ENCODE measurements around the gene ARSG.

The ARSG gene

DNA sequence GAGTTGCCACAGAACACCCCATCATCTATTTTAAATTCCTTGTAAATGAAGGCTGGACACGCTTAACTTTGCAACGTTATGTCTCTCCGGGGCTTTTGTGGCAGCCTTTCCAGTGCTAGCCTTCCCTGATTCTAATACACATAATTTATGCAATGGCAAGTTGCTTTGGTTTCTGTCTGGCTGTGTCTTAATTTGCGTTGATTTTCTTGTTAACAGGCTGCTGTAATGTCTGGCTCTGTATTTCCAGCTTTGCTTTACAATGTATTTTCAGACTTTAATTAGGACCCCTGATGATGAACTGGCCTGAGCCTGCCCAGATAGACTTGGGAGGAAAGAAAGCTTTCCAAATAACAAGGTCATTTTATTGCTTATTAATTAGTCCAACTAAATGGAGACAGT lies 30.3 kb downstream of the ARSG start:
- H3K27ac ChIP-seq = no peak overlapping the region
- TF ChIP-seq ZFX (IDR thresholded peaks at IDR 0.05) = no peak
- TF ChIP-seq, protein P1, sequence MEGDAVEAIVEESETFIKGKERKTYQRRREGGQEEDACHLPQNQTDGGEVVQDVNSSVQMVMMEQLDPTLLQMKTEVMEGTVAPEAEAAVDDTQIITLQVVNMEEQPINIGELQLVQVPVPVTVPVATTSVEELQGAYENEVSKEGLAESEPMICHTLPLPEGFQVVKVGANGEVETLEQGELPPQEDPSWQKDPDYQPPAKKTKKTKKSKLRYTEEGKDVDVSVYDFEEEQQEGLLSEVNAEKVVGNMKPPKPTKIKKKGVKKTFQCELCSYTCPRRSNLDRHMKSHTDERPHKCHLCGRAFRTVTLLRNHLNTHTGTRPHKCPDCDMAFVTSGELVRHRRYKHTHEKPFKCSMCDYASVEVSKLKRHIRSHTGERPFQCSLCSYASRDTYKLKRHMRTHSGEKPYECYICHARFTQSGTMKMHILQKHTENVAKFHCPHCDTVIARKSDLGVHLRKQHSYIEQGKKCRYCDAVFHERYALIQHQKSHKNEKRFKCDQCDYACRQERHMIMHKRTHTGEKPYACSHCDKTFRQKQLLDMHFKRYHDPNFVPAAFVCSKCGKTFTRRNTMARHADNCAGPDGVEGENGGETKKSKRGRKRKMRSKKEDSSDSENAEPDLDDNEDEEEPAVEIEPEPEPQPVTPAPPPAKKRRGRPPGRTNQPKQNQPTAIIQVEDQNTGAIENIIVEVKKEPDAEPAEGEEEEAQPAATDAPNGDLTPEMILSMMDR (conservative IDR thresholded peaks at IDR 0.05) = no peak

DNA sequence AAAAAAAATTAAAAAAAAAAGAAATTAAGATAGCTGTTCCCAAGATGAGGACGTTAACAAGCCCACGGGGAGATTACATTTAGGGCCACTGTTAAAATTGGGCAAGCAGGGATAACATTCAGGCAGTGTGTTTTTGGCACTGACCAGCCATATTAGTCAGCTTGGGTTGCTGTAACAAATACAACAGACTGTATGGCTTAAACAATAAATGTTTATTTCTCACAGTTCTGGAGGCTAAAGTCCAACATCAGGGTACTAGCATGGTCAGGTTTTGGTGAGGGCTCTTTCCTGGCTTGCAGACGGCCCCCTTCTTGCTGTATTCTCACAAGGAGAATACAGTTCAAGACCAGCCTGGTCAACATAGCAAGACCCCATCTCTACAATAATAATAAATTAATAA lies 31.3 kb downstream of the ARSG start:
- no peak overlapping the region for H3K27ac ChIP-seq
- TF ChIP-seq ZFX (IDR thresholded peaks at IDR 0.05) = no peak
- TF ChIP-seq, protein P1 (conservative IDR thresholded peaks at IDR 0.05) = no peak

DNA sequence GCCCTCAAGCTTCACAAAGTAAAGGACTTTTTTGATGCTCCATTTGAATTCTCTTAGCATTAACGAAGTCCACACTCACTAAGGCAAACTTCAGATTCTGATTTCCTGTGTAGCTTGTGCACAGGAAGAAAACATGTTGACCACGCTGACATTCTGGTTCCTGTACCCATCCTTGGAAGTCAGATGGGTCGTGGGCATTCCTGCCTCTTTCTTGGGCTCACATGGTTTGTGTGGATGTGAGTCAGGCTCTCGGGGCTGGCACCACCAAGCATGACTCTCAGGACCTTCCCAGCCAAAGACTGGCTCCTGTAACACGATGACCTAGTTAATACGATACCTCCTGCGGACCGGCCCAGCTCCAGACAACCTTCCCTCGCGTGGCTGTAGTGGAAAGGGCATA lies 32.8 kb downstream of the ARSG start:
- no peak overlapping the region for H3K27ac ChIP-seq
- no peak for TF ChIP-seq ZFX (IDR thresholded peaks at IDR 0.05)
- TF ChIP-seq, protein P1 (conservative IDR thresholded peaks at IDR 0.05) = no peak

DNA sequence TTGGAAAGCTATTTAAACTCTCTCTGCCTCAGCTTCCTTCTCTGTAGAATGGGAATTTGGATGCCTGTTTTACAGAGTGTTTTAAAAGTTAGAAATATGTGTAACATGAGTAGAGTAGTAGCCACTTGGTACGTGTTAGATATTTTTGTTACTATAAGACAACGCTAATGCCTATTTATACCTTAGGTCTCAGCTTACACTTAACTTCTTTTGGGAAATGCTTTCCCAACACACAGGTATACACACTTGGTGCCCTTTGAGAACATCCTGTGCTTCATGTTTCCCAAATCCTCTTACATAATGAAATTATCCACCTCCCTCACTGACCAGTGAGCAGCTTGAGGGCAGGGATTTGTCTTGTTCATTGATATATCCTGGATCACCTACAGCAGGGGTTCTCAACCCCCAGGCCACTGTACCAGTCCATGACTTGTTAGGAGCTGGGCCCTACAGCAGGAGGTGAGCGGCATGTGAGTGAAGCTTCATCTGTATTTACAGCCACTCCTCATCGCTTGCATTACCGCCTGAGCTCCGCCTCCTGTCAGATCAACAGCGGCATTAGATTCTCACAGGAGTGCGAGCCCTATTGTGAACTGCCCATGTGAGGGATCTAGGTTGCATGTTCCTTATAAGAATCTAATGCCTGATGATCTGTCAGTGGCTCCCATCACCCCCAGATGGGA lies 33.5 kb downstream of the ARSG start:
- H3K27ac ChIP-seq = no peak overlapping the region
- TF ChIP-seq ZFX (IDR thresholded peaks at IDR 0.05) = no peak
- TF ChIP-seq, protein P1 (conservative IDR thresholded peaks at IDR 0.05) = no peak

DNA sequence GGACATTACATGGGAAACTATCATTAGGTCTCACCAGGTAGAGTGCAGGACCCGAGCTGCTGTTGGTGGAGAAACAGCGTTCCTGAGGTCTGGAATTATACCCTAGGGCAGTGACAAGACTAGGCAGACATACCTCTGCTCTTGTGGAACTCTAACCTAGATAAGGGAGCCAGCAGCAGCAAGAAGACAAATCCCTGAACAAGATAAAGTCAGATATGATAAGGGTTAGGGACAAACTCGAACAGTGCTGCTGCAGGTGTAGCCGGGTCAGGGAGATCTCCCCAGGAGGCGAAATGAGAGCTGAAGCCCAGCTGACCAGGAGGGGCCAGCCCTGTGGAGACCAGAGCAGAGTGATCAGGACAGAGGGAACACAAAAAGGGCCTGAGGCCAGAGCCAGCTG lies 34.7 kb downstream of the ARSG start:
- TF ChIP-seq ZFX (IDR thresholded peaks at IDR 0.05) = no peak
- TF ChIP-seq, protein P1 (conservative IDR thresholded peaks at IDR 0.05) = no peak
- no peak overlapping the region for H3K27ac ChIP-seq

DNA sequence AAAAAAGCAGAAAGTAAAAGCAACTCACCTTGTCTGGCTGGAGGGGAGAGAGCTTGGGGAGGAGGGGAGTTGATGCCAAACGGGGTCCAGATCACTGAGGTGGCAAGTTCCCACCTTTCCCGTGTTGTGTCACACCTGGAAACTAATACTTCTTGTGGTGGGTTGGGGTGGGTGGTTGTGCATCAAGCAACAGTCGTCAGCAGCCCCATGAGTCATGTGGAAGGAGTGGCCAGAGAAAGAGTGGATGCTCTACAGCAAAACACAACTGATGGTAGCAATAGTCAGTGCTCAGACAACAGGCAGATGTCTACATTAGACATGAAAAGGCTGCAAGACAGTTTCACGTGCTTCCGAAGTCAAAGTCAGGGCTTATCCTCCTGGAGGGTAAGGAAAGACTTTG lies 35.4 kb downstream of the ARSG start:
- no peak overlapping the region for H3K27ac ChIP-seq
- TF ChIP-seq ZFX (IDR thresholded peaks at IDR 0.05) = no peak
- TF ChIP-seq, protein P1 (conservative IDR thresholded peaks at IDR 0.05) = no peak

DNA sequence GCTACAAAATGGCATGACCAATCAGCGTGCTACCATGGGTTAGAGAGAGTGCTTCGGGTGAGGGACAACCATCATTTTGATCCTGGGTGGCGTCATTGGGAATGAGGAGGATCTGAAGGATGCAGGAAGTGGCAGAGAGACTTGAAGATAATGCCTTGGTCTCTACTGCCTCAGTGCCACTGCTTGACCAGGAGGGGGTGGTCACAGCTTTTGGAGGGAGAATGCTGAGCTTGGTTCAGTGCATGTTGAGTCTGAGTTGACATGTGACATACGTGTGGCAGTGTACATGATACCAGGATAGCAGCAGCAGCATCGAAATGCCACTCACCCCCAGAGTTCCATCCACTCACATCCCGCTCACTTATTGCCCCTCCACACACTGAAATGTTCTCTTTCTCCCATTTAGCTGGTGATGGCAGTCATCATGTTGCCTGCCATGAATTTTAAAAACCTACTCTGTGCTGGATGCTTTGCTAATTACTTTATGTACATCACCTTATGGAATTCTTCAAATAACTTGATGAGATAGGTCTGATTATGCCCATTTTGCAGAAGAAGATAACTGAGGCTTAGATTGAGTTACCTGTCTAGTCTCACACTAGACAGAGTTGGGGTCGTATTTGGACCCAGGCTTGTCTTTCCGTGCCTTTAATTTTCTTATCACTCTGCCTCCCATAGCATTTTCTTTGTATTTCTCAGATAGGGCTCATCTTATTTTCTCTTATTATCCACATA lies 36.7 kb downstream of the ARSG start:
- no peak for TF ChIP-seq ZFX (IDR thresholded peaks at IDR 0.05)
- TF ChIP-seq, protein P1 (conservative IDR thresholded peaks at IDR 0.05) = no peak
- no peak overlapping the region for H3K27ac ChIP-seq

Data from C4-2B (cell line).